OCI-LY3 (cell line): ENCODE data around the gene GCK.

ENCODE experiments used
- H2AFZ ChIP-seq: fragments of 200-600, 300-600 bp; shearing (Covaris generic); 2 replicates; pipeline ENCODE4 v1.6.0; 2014; ENCODE audit warnings: antibody characterized with exemption, low read depth, low read length
- H3K27ac ChIP-seq: fragments of 200-600, 300-600 bp; sonication (generic); 2 replicates; pipeline ENCODE4 v1.5.1; 2014; ENCODE audit warnings: mild to moderate bottlenecking, low read length, moderate library complexity, mixed read lengths
- H3K27me3 ChIP-seq: fragments of 200-600, 300-600 bp; sonication (generic); 2 replicates; pipeline ENCODE4 v1.6.1; 2014; ENCODE audit warnings: low read depth, low read length, mixed read lengths
- H3K36me3 ChIP-seq: fragments of 200-600, 300-600 bp; sonication (generic); replicated peaks from 2 replicates; pipeline ENCODE3; 2014; ENCODE audit warnings: low read depth, low read length, mixed read lengths
- H3K4me1 ChIP-seq: fragments of 300-600, 200-600 bp; sonication (generic); 2 replicates; pipeline ENCODE4 v1.6.1; 2014; ENCODE audit warnings: low read length, mixed read lengths
- H3K4me2 ChIP-seq: fragments of 200-600, 300-600 bp; sonication (generic); 2 replicates; pipeline ENCODE4 v1.6.1; 2014; ENCODE audit warnings: low read length, mixed read lengths
- H3K4me3 ChIP-seq: fragments of 300-600, 200-600 bp; sonication (generic); 2 replicates; pipeline ENCODE4 v1.5.1; 2014; ENCODE audit warnings: antibody characterized with exemption, mild to moderate bottlenecking, low read length, moderate library complexity
- H3K79me2 ChIP-seq: fragments of 300-600, 200-600 bp; shearing (Covaris generic); 2 replicates; pipeline ENCODE4 v1.6.1; 2014; ENCODE audit warnings: mild to moderate bottlenecking, low read length, mixed read lengths
- H3K9ac ChIP-seq: fragments of 300-600, 200-600 bp; shearing (Covaris generic); 2 replicates; pipeline ENCODE4 v1.6.0; 2014; ENCODE audit warnings: mild to moderate bottlenecking, low read length, moderate library complexity
- H3K9me3 ChIP-seq: fragments of 200-600, 300-600 bp; shearing (Covaris generic); 2 replicates; pipeline ENCODE4 v1.6.1; 2014; ENCODE audit warnings: low read length, mixed read lengths; ENCODE audit not compliant: insufficient read depth
- H4K20me1 ChIP-seq: fragments of 200-600, 300-600 bp; sonication (generic); 2 replicates; pipeline ENCODE4 v1.6.1; 2016; ENCODE audit warnings: low read length, mixed read lengths; ENCODE audit not compliant: insufficient read depth
- CTCF ChIP-seq: fragments of 200-600, 300-600 bp; sonication (generic); IDR thresholded peaks from 2 replicates; pipeline ENCODE4 v1.5.1; 2014; ENCODE audit warnings: antibody characterized with exemption, low read length, low read depth
- EZH2phosphoT487 ChIP-seq: fragments of 200-600 bp; shearing (Covaris generic); IDR thresholded peaks from 2 replicates; pipeline ENCODE4 v1.6.1; 2018; ENCODE audit warnings: antibody characterized with exemption, mixed run types, low read depth

The GCK gene

GRCh38 chr7:44224080-44224973 lies 35.1 kb upstream of the GCK start:
- Histone ChIP-seq H3K36me3 (no peaks in the 10 kb centered on the region), H2AFZ (no peak overlapping the region), H3K9me3 (no peaks in the 10 kb centered on the region), H3K4me1 (no peaks in the 10 kb centered on the region), H3K27ac (no peak overlapping the region), H3K27me3 (peaks cover 13% of the 10 kb centered on the region; the same call in 1 of the 2 replicates), H3K4me2 (no peak overlapping the region), H4K20me1 (no peaks in the 10 kb centered on the region), H3K79me2 (no peaks in the 10 kb centered on the region), H3K9ac (no peak overlapping the region), H3K4me3 (no peak overlapping the region)
- TF ChIP-seq EZH2phosphoT487 (no peak), CTCF (no peak)

- Histone ChIP-seq H3K4me1 (no peaks in the 10 kb centered on the region), H3K4me3 (no peak overlapping the region), H4K20me1 (no peaks in the 10 kb centered on the region), H3K9me3 (no peaks in the 10 kb centered on the region), H3K36me3 (no peaks in the 10 kb centered on the region), H3K4me2 (no peak overlapping the region), H3K27me3 (peaks cover 13% of the 10 kb centered on the region; the same call in 1 of the 2 replicates), H3K79me2 (no peaks in the 10 kb centered on the region), H3K9ac (no peak overlapping the region), H2AFZ (no peak overlapping the region), H3K27ac (no peak overlapping the region)
- no peak for TF ChIP-seq CTCF
- no peak for TF ChIP-seq EZH2phosphoT487
Observed at GRCh38 chr7:44223362-44224079, 34.3 kb upstream of the GCK start.

GRCh38 chr7:44222776-44223261 lies 33.6 kb upstream of the GCK start:
- H4K20me1 ChIP-seq, result no peaks in the 10 kb centered on the region
- H3K4me2 ChIP-seq, result no peak overlapping the region
- H3K27ac ChIP-seq, result no peak overlapping the region
- H3K9ac ChIP-seq, result no peak overlapping the region
- H3K79me2 ChIP-seq, result no peaks in the 10 kb centered on the region
- TF ChIP-seq CTCF (no peak), EZH2phosphoT487 (no peak)
- no peaks in the 10 kb centered on the region for H3K9me3 ChIP-seq
- H3K4me3 ChIP-seq, result no peak overlapping the region
- no peak overlapping the region for H2AFZ ChIP-seq
- H3K36me3 ChIP-seq, result no peaks in the 10 kb centered on the region
- no peaks in the 10 kb centered on the region for H3K4me1 ChIP-seq
- peaks cover 13% of the 10 kb centered on the region; the same call in 1 of the 2 replicates for H3K27me3 ChIP-seq

GRCh38 chr7:44222074-44222473 lies 32.8 kb upstream of the GCK start:
- Histone ChIP-seq H3K4me2 (no peak overlapping the region), H3K9ac (no peak overlapping the region), H3K4me3 (no peak overlapping the region), H3K4me1 (no peaks in the 10 kb centered on the region), H3K27me3 (peaks cover 13% of the 10 kb centered on the region; the same call in 1 of the 2 replicates), H4K20me1 (no peaks in the 10 kb centered on the region), H3K36me3 (no peaks in the 10 kb centered on the region), H3K79me2 (no peaks in the 10 kb centered on the region), H3K27ac (no peak overlapping the region), H3K9me3 (no peaks in the 10 kb centered on the region), H2AFZ (no peak overlapping the region)
- TF ChIP-seq EZH2phosphoT487 (no peak), CTCF (no peak)
